ENCODE results near the gene SAP30. TPM values are rescaled to one million over a fixed set of nuclear protein-coding genes. Genes with fewer than 3 reads are reported as not detected.
A peak's percentile ranks its signal among the peaks of the same experiment; 100 is the strongest.

The SAP30 gene
- total RNA-seq, 1 donor = 25.3 TPM

- Histone ChIP-seq H3K9me3 (ENCODE audit: low read depth, low read length) (no peaks in the 10 kb centered on the region), H3K36me3 (ENCODE audit: insufficient read depth, low read length) (no peaks in the 10 kb centered on the region), H3K4me3 (ENCODE audit: insufficient read depth, low read length) (no peak overlapping the region), H3K4me1 (ENCODE audit: insufficient read depth, low read length) (peaks cover 19% of the 10 kb centered on the region), H4K20me1 (ENCODE audit: insufficient read depth, low read length) (no peaks in the 10 kb centered on the region), H3K4me2 (ENCODE audit: insufficient read depth, low read length) (no peak overlapping the region), H3K79me2 (ENCODE audit: insufficient read depth, low read length) (no peaks in the 10 kb centered on the region), H3K27me3 (ENCODE audit: insufficient read depth, low read length) (no peaks in the 10 kb centered on the region), H2AFZ (ENCODE audit: low read length) (no peak overlapping the region), H3K27ac (ENCODE audit: low read depth, low read length) (no peak overlapping the region)
- TF ChIP-seq, protein P1, sequence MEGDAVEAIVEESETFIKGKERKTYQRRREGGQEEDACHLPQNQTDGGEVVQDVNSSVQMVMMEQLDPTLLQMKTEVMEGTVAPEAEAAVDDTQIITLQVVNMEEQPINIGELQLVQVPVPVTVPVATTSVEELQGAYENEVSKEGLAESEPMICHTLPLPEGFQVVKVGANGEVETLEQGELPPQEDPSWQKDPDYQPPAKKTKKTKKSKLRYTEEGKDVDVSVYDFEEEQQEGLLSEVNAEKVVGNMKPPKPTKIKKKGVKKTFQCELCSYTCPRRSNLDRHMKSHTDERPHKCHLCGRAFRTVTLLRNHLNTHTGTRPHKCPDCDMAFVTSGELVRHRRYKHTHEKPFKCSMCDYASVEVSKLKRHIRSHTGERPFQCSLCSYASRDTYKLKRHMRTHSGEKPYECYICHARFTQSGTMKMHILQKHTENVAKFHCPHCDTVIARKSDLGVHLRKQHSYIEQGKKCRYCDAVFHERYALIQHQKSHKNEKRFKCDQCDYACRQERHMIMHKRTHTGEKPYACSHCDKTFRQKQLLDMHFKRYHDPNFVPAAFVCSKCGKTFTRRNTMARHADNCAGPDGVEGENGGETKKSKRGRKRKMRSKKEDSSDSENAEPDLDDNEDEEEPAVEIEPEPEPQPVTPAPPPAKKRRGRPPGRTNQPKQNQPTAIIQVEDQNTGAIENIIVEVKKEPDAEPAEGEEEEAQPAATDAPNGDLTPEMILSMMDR (IDR thresholded peaks at IDR 0.05; ENCODE audit: extremely low read depth, low read depth, low read length) = no peak
- no peak for DNase-seq (ENCODE audit: insufficient read length, low spot score, missing footprints)
Observed at GRCh38 chr4:173343832-173344397, 26.8 kb upstream of the SAP30 start.

DNA sequence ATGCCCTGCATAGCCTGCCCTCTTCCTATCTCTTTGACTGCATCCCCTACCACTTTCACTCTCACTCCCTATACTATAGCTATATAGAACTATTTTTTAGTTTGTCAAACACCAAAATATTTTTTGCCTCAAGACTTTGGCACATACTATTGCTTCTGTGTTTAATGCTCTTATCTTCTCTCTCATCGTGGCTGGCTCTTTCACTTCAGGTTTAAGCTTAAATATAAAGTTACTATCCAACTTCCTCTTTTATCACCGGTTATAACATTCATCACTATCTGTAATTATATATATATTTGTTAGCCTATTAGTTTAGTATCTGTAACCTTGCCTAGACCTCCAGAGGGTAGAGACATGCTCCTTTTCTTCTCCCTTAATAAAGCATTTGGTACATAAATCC is 25.1 kb upstream of the SAP30 start:
- no peaks in the 10 kb centered on the region for H3K36me3 ChIP-seq (ENCODE audit: insufficient read depth, low read length)
- peaks cover 19% of the 10 kb centered on the region for H3K4me1 ChIP-seq (ENCODE audit: insufficient read depth, low read length)
- TF ChIP-seq, protein P1 (IDR thresholded peaks at IDR 0.05; ENCODE audit: extremely low read depth, low read depth, low read length) = no peak
- no peak for DNase-seq (ENCODE audit: insufficient read length, low spot score, missing footprints)
- H3K4me3 ChIP-seq (ENCODE audit: insufficient read depth, low read length) = no peak overlapping the region
- H3K79me2 ChIP-seq (ENCODE audit: insufficient read depth, low read length) = no peaks in the 10 kb centered on the region
- H4K20me1 ChIP-seq (ENCODE audit: insufficient read depth, low read length) = no peaks in the 10 kb centered on the region
- no peaks in the 10 kb centered on the region for H3K27me3 ChIP-seq (ENCODE audit: insufficient read depth, low read length)
- peak overlapping the region; percentile 62 for H3K27ac ChIP-seq (ENCODE audit: low read depth, low read length)
- peak overlapping the region; percentile 62 for H3K4me2 ChIP-seq (ENCODE audit: insufficient read depth, low read length)
- no peak overlapping the region for H2AFZ ChIP-seq (ENCODE audit: low read length)
- H3K9me3 ChIP-seq (ENCODE audit: low read depth, low read length) = no peaks in the 10 kb centered on the region

DNA sequence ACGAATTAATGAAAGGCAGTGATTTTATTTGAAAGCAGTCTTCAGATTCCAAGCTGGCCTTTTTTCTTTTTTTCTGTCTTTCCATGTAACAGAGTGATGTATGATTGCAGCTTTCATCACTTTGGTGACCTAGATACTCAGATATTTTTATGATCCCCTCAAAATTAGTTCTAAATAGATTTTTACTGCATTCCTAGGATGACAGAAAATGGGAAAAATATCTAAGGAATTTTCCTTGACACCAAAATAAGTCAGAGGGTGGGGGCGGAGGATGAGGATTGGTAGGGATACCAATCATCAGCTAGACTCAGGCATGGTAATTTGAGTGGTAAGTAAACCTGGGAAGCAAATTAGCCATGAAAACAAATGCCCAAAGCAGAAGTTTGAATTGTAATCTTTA is 24.7 kb upstream of the SAP30 start:
- no peaks in the 10 kb centered on the region for H4K20me1 ChIP-seq (ENCODE audit: insufficient read depth, low read length)
- no peaks in the 10 kb centered on the region for H3K27me3 ChIP-seq (ENCODE audit: insufficient read depth, low read length)
- peak overlapping the region; percentile 62 for H3K4me2 ChIP-seq (ENCODE audit: insufficient read depth, low read length)
- TF ChIP-seq, protein P1 (IDR thresholded peaks at IDR 0.05; ENCODE audit: extremely low read depth, low read depth, low read length) = no peak
- H3K27ac ChIP-seq (ENCODE audit: low read depth, low read length) = peak overlapping the region; percentile 62
- H3K4me1 ChIP-seq (ENCODE audit: insufficient read depth, low read length) = peaks cover 19% of the 10 kb centered on the region
- peak overlapping the region; percentile 2 for H2AFZ ChIP-seq (ENCODE audit: low read length)
- H3K4me3 ChIP-seq (ENCODE audit: insufficient read depth, low read length) = peak overlapping the region; percentile 14
- DNase-seq (ENCODE audit: insufficient read length, low spot score, missing footprints) = no peak
- H3K9me3 ChIP-seq (ENCODE audit: low read depth, low read length) = no peaks in the 10 kb centered on the region
- H3K36me3 ChIP-seq (ENCODE audit: insufficient read depth, low read length) = no peaks in the 10 kb centered on the region
- no peaks in the 10 kb centered on the region for H3K79me2 ChIP-seq (ENCODE audit: insufficient read depth, low read length)

DNA sequence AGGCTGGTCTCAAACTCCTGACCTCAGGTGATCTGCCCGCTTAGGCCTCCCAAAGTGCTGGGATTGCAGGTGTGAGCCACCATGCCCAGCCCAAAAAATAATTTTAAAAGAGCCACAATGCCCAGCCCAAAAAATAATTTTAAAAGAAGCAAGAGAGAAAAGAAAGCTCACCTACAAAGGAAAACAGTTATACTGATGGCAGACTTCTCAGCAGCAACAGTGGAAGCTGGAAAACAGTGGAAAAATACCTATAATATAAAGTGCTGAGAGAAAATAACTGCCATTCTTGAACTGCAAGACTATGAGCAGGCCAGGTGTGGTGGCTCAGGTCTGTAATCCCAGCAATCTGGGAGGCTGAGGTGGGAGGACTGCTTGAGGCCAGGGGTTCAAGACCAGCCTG is 23.3 kb upstream of the SAP30 start:
- H3K4me1 ChIP-seq (ENCODE audit: insufficient read depth, low read length) = peaks cover 19% of the 10 kb centered on the region
- H3K79me2 ChIP-seq (ENCODE audit: insufficient read depth, low read length) = no peaks in the 10 kb centered on the region
- no peaks in the 10 kb centered on the region for H3K36me3 ChIP-seq (ENCODE audit: insufficient read depth, low read length)
- TF ChIP-seq, protein P1 (IDR thresholded peaks at IDR 0.05; ENCODE audit: extremely low read depth, low read depth, low read length) = no peak
- H3K27me3 ChIP-seq (ENCODE audit: insufficient read depth, low read length) = no peaks in the 10 kb centered on the region
- no peak overlapping the region for H2AFZ ChIP-seq (ENCODE audit: low read length)
- no peaks in the 10 kb centered on the region for H4K20me1 ChIP-seq (ENCODE audit: insufficient read depth, low read length)
- H3K4me2 ChIP-seq (ENCODE audit: insufficient read depth, low read length) = no peak overlapping the region
- no peaks in the 10 kb centered on the region for H3K9me3 ChIP-seq (ENCODE audit: low read depth, low read length)
- no peak overlapping the region for H3K27ac ChIP-seq (ENCODE audit: low read depth, low read length)
- no peak overlapping the region for H3K4me3 ChIP-seq (ENCODE audit: insufficient read depth, low read length)
- no peak for DNase-seq (ENCODE audit: insufficient read length, low spot score, missing footprints)
